Transverse colon (tissue), 4 donors: Measurements from ENCODE around the gene GOLGA6L25.
"Not testable (repeated sequence)": the region's sequence is repeated elsewhere in the genome, so short reads cannot be mapped to it uniquely, and the experiment has no call there.

Source experiments
- CTCF ChIP-seq, 5 experiments: fragments of 200-600 bp in 3 of 5; fragments of 450-650 bp in 2 of 5; sonication (generic) in 3 of 5; IDR thresholded peaks; 1 replicate in 2 of 5; 2 replicates in 3 of 5; pipeline ENCODE4 v1.5.1; 2016 to 2017; ENCODE audit warnings: antibody characterized with exemption in 5 of 5, inconsistent platforms in 3 of 5, mild to moderate bottlenecking in 2 of 5, moderate library complexity in 1 of 5
- POLR2AphosphoS5 ChIP-seq, 3 donors: sonication (generic); formaldehyde crosslinking; IDR thresholded peaks; one replicate each; pipeline ENCODE4 v1.6.1; 2016; ENCODE audit warnings: antibody characterized with exemption in 3 of 3

GRCh38 chr15:28588977-28589606 lies 35.7 kb downstream of the GOLGA6L25 start:
- not testable (repeated sequence) for TF ChIP-seq POLR2AphosphoS5, CTCF (IDR thresholded peaks at IDR 0.05)
